ENCODE results near the gene IFNL1. TPM values are rescaled to one million over a fixed set of nuclear protein-coding genes. Genes with fewer than 3 reads are reported as not detected.

IFNL1 gene
- total and polyA plus RNA-seq, 4 donors = not detected

DNA sequence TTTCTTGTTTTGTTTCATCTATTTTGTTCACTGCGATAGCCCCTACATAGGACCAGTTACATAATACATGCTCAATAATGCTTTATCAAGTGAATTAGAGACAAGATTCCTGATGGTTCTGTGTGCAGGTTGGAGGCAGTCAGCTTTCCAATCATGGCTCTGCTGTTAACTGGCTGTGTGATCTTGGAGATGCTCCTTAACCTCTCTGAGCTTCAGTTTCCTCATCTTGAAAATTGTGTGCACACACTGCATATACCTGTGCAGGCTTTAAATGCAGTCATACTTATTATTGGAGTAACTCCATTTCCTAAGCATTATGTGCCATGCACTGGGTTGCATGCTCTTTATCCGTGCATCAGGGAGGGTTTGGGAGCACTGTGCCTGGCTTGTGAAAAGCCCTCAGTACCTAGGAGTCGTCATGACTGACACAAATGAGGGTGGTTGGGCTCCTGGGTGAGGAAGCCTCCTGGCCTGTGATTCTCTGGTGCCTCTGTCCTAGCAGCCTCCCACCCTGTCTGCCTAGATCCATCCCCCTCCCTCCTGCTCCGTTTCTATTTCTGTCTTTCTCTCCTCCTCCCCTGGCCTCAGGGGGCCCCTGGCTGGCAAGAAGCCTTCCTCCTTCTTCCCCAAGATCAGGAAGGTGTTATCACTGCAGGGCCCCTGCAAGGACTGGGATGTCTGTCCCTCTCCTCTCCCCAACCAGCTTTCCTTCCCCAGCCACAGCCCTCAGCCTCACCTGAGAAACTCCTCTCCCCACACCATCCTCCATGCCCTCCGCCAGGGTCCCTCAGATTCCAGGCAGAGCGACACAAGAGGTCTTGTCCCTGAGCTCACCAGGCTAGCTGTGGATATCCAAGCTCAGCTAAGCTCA, 8.7 kb downstream of the IFNL1 start:
- no peaks in the 10 kb centered on the region for H3K9me3 ChIP-seq (ENCODE audit: control insufficient read depth in 4 of 4, low read length in 3 of 4)
- WGBS = 53% methylated on average over 6 of the region's 6 CpGs
- H3K4me3 ChIP-seq (ENCODE audit: low read depth in 1 of 3, low read length in 3 of 3) = no peak overlapping the region
- H3K36me3 ChIP-seq (ENCODE audit: control insufficient read depth in 4 of 4, insufficient read depth in 3 of 4, low read depth in 1 of 4, low read length in 3 of 4) = no peaks in the 10 kb centered on the region
- H3K4me1 ChIP-seq (ENCODE audit: control insufficient read depth in 4 of 4, insufficient read depth in 4 of 4, low read length in 3 of 4) = peaks cover 0 to 6% (median 0%) of the 10 kb centered on the region in 4 donors
- no peak overlapping the region for H3K9ac ChIP-seq (ENCODE audit: low read depth in 1 of 2, low read length in 2 of 2)
- no peak for DNase-seq (ENCODE audit: low spot score)
- no peak for TF ChIP-seq YY1 (IDR thresholded peaks at IDR 0.05)
- TF ChIP-seq, protein P1, sequence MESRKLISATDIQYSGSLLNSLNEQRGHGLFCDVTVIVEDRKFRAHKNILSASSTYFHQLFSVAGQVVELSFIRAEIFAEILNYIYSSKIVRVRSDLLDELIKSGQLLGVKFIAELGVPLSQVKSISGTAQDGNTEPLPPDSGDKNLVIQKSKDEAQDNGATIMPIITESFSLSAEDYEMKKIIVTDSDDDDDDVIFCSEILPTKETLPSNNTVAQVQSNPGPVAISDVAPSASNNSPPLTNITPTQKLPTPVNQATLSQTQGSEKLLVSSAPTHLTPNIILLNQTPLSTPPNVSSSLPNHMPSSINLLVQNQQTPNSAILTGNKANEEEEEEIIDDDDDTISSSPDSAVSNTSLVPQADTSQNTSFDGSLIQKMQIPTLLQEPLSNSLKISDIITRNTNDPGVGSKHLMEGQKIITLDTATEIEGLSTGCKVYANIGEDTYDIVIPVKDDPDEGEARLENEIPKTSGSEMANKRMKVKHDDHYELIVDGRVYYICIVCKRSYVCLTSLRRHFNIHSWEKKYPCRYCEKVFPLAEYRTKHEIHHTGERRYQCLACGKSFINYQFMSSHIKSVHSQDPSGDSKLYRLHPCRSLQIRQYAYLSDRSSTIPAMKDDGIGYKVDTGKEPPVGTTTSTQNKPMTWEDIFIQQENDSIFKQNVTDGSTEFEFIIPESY (IDR thresholded peaks at IDR 0.05) = no peak
- TF ChIP-seq SP1 (IDR thresholded peaks at IDR 0.05) = no peak
- no peak for TF ChIP-seq JUND (IDR thresholded peaks at IDR 0.05)
- no peak for TF ChIP-seq MAX (IDR thresholded peaks at IDR 0.05)
- no peak for TF ChIP-seq NR2F2 (IDR thresholded peaks at IDR 0.05)
- no peak for TF ChIP-seq RAD21 (IDR thresholded peaks at IDR 0.05)
- no peak for TF ChIP-seq TAF1 (conservative IDR thresholded peaks at IDR 0.05)
- no peak for TF ChIP-seq FOXA1 (IDR thresholded peaks at IDR 0.05)
- TF ChIP-seq REST (IDR thresholded peaks at IDR 0.05) = no peak
- no peak for TF ChIP-seq CTCF (IDR thresholded peaks at IDR 0.05; ENCODE audit: low read depth, low read length, missing input control)
- no peak for TF ChIP-seq FOXA2 (IDR thresholded peaks at IDR 0.05)
- TF ChIP-seq RXRA (IDR thresholded peaks at IDR 0.05) = no peak
- TF ChIP-seq, protein P2, sequence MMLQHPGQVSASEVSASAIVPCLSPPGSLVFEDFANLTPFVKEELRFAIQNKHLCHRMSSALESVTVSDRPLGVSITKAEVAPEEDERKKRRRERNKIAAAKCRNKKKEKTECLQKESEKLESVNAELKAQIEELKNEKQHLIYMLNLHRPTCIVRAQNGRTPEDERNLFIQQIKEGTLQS (IDR thresholded peaks at IDR 0.05) = no peak
- TF ChIP-seq GABPA (IDR thresholded peaks at IDR 0.05 in 1 of 2, conservative IDR thresholded peaks at IDR 0.05 in 1 of 2) = no peak
- no peak overlapping the region for H3K27ac ChIP-seq (ENCODE audit: low read depth in 1 of 2, low read length in 2 of 2)
- peaks cover 0 to 6% (median under 1%) of the 10 kb centered on the region in 4 donors for H3K27me3 ChIP-seq (ENCODE audit: control insufficient read depth in 4 of 4, insufficient read depth in 4 of 4, low read length in 3 of 4)
